K562 (cell line): ENCODE data around the gene SUFU. TPM values are rescaled to one million over a fixed set of nuclear protein-coding genes. Genes with fewer than 3 reads are reported as not detected.

Experiments
- ATAC-seq: fragments of 200-7000 bp; cut with Tn5 transposase; 3 replicates; pipeline ENCODE4 v1.9.1; 2020; ENCODE audit warnings: moderate library complexity
- BruUV-seq: library from RNA; stranded (reverse); fragments of 400-500 nt; replicated peaks from 2 replicates; lab custom pipeline; 2021; lab: Mats Ljungman, UMichigan
- CTCF ChIA-PET: fragments of 300-600 bp; formaldehyde crosslinking; extraction: SDS; loops from one replicate; lab custom pipeline; 2021; ENCODE audit warnings: low intra/inter-chr PET ratio; lab: Yijun Ruan, JAX
- POLR2A ChIA-PET: fragments of 300-600, 350-650 bp; sonication (Branson Sonifier 250); formaldehyde crosslinking; extraction: SDS; loops from one replicate; lab custom pipeline; 2021; ENCODE audit warnings: antibody characterized with exemption, inconsistent platforms; lab: Yijun Ruan, JAX
- DNase-seq, 4 experiments: peaks; one replicate each; pipeline versions ENCODE4 v3.0.0 to v3.0.0-alpha.2; 2011 to 2018; ENCODE audit warnings: low spot score in 3 of 4, mixed read lengths in 3 of 4; ENCODE audit errors: extremely low read depth in 1 of 4
- FAIRE-seq: peaks from 2 replicates; lab custom pipeline; 2011; peaks lifted over from hg19 to GRCh38; lab: Jason Lieb, UNC
- H2AFZ ChIP-seq: 2 replicates; pipeline ENCODE4 v1.6.0; 2011; ENCODE audit warnings: low read depth, low read length, control low read depth, inconsistent platforms
- H3K27ac ChIP-seq: fragments of 200-600 bp; 3 replicates; pipeline ENCODE4 v1.8.0; 2011; ENCODE audit warnings: low read depth, mild to moderate bottlenecking, control low read depth, inconsistent platforms, low read length, moderate library complexity, mixed read lengths; ENCODE audit errors: extremely low read depth
- H3K27me3 ChIP-seq, 2 experiments: fragments of 300-600 bp in 1 of 2; 2 replicates in 1 of 2; 3 replicates in 1 of 2; pipeline versions ENCODE4 v1.6.0 to v1.8.0; 2011; ENCODE audit warnings: inconsistent platforms in 2 of 2, low read length in 2 of 2, mild to moderate bottlenecking in 1 of 2, mixed read lengths in 1 of 2, moderate library complexity in 1 of 2; ENCODE audit not compliant: control insufficient read depth in 2 of 2, insufficient read depth in 2 of 2
- H3K36me3 ChIP-seq: fragments of 300-600 bp; 3 replicates; pipeline ENCODE4 v1.8.0; 2011; ENCODE audit warnings: mild to moderate bottlenecking, low read length, inconsistent platforms; ENCODE audit not compliant: control insufficient read depth, insufficient read depth
- H3K4me1 ChIP-seq, 2 experiments: fragments of 200-600 bp in 1 of 2; replicated peaks in 1 of 2; 2 replicates in 1 of 2; 3 replicates in 1 of 2; pipeline versions ENCODE4 v1.5.1 to v1.8.0; 2011; ENCODE audit warnings: inconsistent platforms in 2 of 2, low read length in 2 of 2, mild to moderate bottlenecking in 1 of 2, mixed read lengths in 1 of 2, moderate library complexity in 1 of 2; ENCODE audit not compliant: control insufficient read depth in 2 of 2, insufficient read depth in 2 of 2
- H3K4me2 ChIP-seq: 2 replicates; pipeline ENCODE4 v1.6.1; 2011; ENCODE audit warnings: low read length, control low read depth, inconsistent platforms, mixed read lengths; ENCODE audit not compliant: insufficient read depth
- H3K4me3 ChIP-seq: fragments of 200-600 bp; sonication (generic), shearing (Covaris generic); 2 replicates; pipeline ENCODE4 v1.5.1; 2016; ENCODE audit warnings: control low read depth, inconsistent platforms
- H3K79me2 ChIP-seq: fragments of 200-600 bp; 3 replicates; pipeline ENCODE4 v1.8.0; 2011; ENCODE audit warnings: low read length, inconsistent platforms; ENCODE audit not compliant: control insufficient read depth, insufficient read depth
- H3K9ac ChIP-seq, 2 experiments: 2 replicates each; pipeline versions ENCODE4 v1.6.0 to v1.6.1; 2011; ENCODE audit warnings: low read depth in 2 of 2, low read length in 2 of 2, control low read depth in 1 of 2, inconsistent platforms in 1 of 2, mild to moderate bottlenecking in 1 of 2, mixed read lengths in 1 of 2; ENCODE audit not compliant: insufficient read depth in 1 of 2
- H3K9me1 ChIP-seq: one replicate; pipeline ENCODE4 v1.6.0; 2011; ENCODE audit warnings: inconsistent platforms, mild to moderate bottlenecking, low read length, moderate library complexity; ENCODE audit not compliant: control insufficient read depth, insufficient read depth
- H3K9me3 ChIP-seq: replicated peaks from 2 replicates; pipeline ENCODE4 v1.5.1; 2011; ENCODE audit warnings: low read depth, low read length, inconsistent platforms; ENCODE audit not compliant: control insufficient read depth, insufficient read depth
- H4K20me1 ChIP-seq: replicated peaks from 2 replicates; pipeline ENCODE4 v1.6.1; 2011; ENCODE audit warnings: low read length, inconsistent platforms, mixed read lengths; ENCODE audit not compliant: control insufficient read depth, insufficient read depth
- MCM7 ChIP-seq, 2 experiments: fragments of 450-650 bp; IDR thresholded peaks; 2 replicates each; pipeline ENCODE4 v1.6.1; 2016 to 2018
- RBBP5 ChIP-seq: fragments of 200-600 bp; sonication (generic); IDR thresholded peaks from 2 replicates; pipeline ENCODE4 v1.6.1; 2012; ENCODE audit warnings: borderline replicate concordance, mild to moderate bottlenecking, low read length, control low read depth, inconsistent platforms; ENCODE audit not compliant: insufficient read depth, poor library complexity, severe bottlenecking
- SMARCA4 ChIP-seq: fragments of 450-650 bp; IDR thresholded peaks from 2 replicates; pipeline ENCODE4 v1.6.1; 2016
- ZNF583 ChIP-seq: fragments of 250-450 bp; sonication (Bioruptor Pico); IDR thresholded peaks from 2 replicates; pipeline ENCODE4 v1.4.0; 2020
- WGBS: fragments of 100-300 bp; shearing (Covaris generic); methylation state at CpG from one replicate; pipeline ENCODE4 v1.1.6; 2016; ENCODE audit warnings: low coverage, mixed read lengths; ENCODE audit not compliant: insufficient coverage; ENCODE audit errors: missing lambda C conversion rate; 5-methylcytosine and 5-hydroxymethylcytosine counted together
- in situ Hi-C: fragments of 300-500 bp; cut with MboI; formaldehyde crosslinking; loops from 4 replicates; pipeline ENCODE4 v1.15.0; 2018; ENCODE audit warnings: inconsistent platforms, mixed read lengths
- intact Hi-C: fragments of 100-400 bp; cut with micrococcal nuclease; formaldehyde crosslinking; loops from 2 replicates; pipeline ENCODE4 v1.14.2; 2022
- polyA plus RNA-seq, 8 experiments: library from polyadenylated mRNA; depleted of rRNA in 4 of 8; stranded (reverse) in 5 of 8; unstranded in 3 of 8; fragments of >200 nt; fragmentation: Nextera tagmentation in 2 of 8; fragmentation: Illumina TruSeq in 1 of 8; extraction: Ambion mirVana in 2 of 8; extraction: Trizol in 1 of 8; gene quantifications; 2 replicates each; pipeline versions ENCODE4 v1.2.1 to v1.2.3, GENCODE V29; 2011 to 2014; ENCODE audit warnings: inconsistent platforms in 1 of 8, missing spikeins in 1 of 8
- total RNA-seq, 7 experiments: library from RNA; depleted of rRNA in 6 of 7; stranded (reverse); fragments of >200 nt in 6 of 7; fragmentation: Illumina TruSeq in 2 of 7; extraction: Trizol in 2 of 7; gene quantifications; 2 replicates each; pipeline versions ENCODE4 v1.2.1 to v1.2.3, GENCODE V29; 2011 to 2021; ENCODE audit warnings: low replicate concordance in 1 of 7
- TF ChIP-seq, protein P1 (sequence below): sonication (generic); formaldehyde crosslinking; IDR thresholded peaks from 2 replicates; pipeline ENCODE4 v1.8.1; 2022; ENCODE audit warnings: missing genetic modification reagents
- TF ChIP-seq, protein P2 (sequence below): fragments of 250-450 bp; sonication (Bioruptor Pico); IDR thresholded peaks from 2 replicates; pipeline ENCODE4 v1.4.0; 2020; ENCODE audit warnings: mild to moderate bottlenecking, moderate library complexity
- TF ChIP-seq, protein P3 (sequence below): fragments of 450-650 bp; IDR thresholded peaks from 2 replicates; pipeline ENCODE4 v1.6.1; 2017; ENCODE audit warnings: mild to moderate bottlenecking, moderate library complexity
- TF ChIP-seq, protein P4 (sequence below): sonication (generic); formaldehyde crosslinking; IDR thresholded peaks from 2 replicates; pipeline ENCODE4 v1.8.1; 2022; ENCODE audit warnings: missing genetic modification reagents

The SUFU gene
- total and polyA plus RNA-seq, 9 of the 15 experiments (the other 6 are each of a cell fraction or from before 2014, with no cell fraction given), result 0.59 to 6.3 (median 0.82) TPM

DNA sequence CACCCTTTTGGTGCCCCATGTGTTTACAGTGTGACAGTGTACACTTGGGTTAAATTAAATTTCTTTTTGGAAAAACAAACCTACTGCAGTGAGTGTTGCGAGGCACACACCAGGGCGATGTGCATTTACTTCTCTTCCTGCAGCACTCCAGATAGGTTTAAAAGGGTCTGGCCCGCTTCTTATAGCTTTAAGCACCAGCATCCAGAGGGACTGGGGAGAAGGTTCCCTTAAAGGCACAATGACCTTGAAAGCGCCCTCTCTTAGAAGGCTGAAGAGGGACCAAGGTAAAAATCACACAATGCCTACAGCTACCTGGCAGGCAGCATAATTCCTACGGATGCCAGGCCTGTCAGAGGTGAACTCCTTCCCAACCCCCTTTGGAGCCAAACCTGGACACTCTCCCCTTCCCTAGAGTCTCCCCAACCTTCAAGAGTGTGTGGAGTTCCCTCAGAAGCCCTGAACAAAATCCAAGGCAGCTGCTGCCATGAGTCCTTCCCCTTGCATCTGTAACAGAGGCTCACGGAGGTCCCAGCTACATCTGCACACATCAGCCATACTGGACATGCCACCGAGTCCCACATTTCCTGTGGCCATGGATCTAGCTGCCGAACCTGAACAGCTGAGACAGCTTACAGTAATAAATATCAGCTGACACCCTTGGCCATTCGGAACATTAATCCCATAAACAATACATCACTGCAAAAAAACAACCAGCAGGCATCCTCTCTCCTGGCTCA lies 173.7 kb downstream of the SUFU start:
- Histone ChIP-seq H4K20me1 (no peaks in the 10 kb centered on the region), H3K27ac (no peak overlapping the region), H3K27me3 (no peaks in the 10 kb centered on the region), H3K4me2 (no peak overlapping the region), H2AFZ (no peak overlapping the region), H3K4me3 (no peak overlapping the region), H3K9ac (no peak overlapping the region), H3K9me1 (no peaks in the 10 kb centered on the region), H3K4me1 (peaks cover 26 to 34% of the 10 kb centered on the region in 2 experiments), H3K79me2 (no peaks in the 10 kb centered on the region), H3K9me3 (no peaks in the 10 kb centered on the region), H3K36me3 (no peaks in the 10 kb centered on the region)
- no peak for TF ChIP-seq MCM7 (IDR thresholded peaks at IDR 0.05)
- no peak for TF ChIP-seq RBBP5
- ATAC-seq (no peak), DNase-seq (no peak), FAIRE-seq (no peak)
- ChIA-PET CTCF (no interaction called here), POLR2A (interaction anchor here (0.5 to 1.7 kb wide), 4 partner anchors 19 to 1028 kb away, joined by 3 to 4 read pairs (median 4); no protein-coding TSS in a partner anchor)
- in situ Hi-C loops, result no loop called here
- no TSS peak for BruUV-seq
- 62% methylated on average over 7 of the region's 9 CpGs for WGBS
- intact Hi-C loops, result no loop called here

DNA sequence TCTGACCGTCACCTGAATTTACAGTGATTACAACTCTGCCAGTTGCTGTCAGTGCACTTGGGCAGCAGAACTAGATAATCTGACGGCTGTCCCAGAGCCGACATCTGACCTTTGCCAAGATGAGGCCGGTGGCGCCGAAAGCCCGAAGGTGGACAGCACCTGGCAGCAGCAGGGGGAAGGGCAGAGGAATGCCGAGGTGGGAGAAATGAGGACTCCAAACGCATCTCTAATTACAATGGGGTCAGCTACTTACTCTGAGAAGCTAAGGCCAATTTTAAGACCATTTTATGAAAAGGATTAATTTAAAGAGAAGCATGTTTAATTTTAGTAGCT lies 174.3 kb downstream of the SUFU start:
- Histone ChIP-seq H3K36me3 (no peaks in the 10 kb centered on the region), H3K79me2 (no peaks in the 10 kb centered on the region), H2AFZ (no peak overlapping the region), H3K4me3 (no peak overlapping the region), H4K20me1 (no peaks in the 10 kb centered on the region), H3K9ac (0 out of 4 replicates have a peak overlapping the region, but pooled peaks of 1 of the 2 experiments have one; percentile 32), H3K27ac (no peak overlapping the region), H3K9me3 (no peaks in the 10 kb centered on the region), H3K4me1 (peaks cover 25 to 34% of the 10 kb centered on the region in 2 experiments), H3K9me1 (no peaks in the 10 kb centered on the region), H3K4me2 (no peak overlapping the region), H3K27me3 (no peaks in the 10 kb centered on the region)
- in situ Hi-C loops (no loop called here), intact Hi-C loops (no loop called here)
- CTCF ChIA-PET, result no interaction called here
- 75% methylated on average over 9 of the region's 9 CpGs for WGBS
- no TSS peak for BruUV-seq
- POLR2A ChIA-PET, result interaction anchor here (0.5 to 1.7 kb wide), 3 partner anchors 19 to 741 kb away, joined by 3 to 4 read pairs (median 3); no protein-coding TSS in a partner anchor
- ATAC-seq (no peak), DNase-seq (no peak), FAIRE-seq (no peak)
- TF ChIP-seq, protein P1, sequence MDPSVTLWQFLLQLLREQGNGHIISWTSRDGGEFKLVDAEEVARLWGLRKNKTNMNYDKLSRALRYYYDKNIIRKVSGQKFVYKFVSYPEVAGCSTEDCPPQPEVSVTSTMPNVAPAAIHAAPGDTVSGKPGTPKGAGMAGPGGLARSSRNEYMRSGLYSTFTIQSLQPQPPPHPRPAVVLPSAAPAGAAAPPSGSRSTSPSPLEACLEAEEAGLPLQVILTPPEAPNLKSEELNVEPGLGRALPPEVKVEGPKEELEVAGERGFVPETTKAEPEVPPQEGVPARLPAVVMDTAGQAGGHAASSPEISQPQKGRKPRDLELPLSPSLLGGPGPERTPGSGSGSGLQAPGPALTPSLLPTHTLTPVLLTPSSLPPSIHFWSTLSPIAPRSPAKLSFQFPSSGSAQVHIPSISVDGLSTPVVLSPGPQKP (CRISPR knock-in tag), result no peak
- TF ChIP-seq, protein P2, sequence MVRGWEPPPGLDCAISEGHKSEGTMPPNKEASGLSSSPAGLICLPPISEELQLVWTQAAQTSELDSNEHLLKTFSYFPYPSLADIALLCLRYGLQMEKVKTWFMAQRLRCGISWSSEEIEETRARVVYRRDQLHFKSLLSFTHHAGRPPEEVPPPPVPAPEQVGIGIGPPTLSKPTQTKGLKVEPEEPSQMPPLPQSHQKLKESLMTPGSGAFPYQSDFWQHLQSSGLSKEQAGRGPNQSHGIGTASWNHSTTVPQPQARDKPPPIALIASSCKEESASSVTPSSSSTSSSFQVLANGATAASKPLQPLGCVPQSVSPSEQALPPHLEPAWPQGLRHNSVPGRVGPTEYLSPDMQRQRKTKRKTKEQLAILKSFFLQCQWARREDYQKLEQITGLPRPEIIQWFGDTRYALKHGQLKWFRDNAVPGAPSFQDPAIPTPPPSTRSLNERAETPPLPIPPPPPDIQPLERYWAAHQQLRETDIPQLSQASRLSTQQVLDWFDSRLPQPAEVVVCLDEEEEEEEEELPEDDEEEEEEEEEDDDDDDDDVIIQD (CRISPR knock-in tag), result no peak
- TF ChIP-seq, protein P3, sequence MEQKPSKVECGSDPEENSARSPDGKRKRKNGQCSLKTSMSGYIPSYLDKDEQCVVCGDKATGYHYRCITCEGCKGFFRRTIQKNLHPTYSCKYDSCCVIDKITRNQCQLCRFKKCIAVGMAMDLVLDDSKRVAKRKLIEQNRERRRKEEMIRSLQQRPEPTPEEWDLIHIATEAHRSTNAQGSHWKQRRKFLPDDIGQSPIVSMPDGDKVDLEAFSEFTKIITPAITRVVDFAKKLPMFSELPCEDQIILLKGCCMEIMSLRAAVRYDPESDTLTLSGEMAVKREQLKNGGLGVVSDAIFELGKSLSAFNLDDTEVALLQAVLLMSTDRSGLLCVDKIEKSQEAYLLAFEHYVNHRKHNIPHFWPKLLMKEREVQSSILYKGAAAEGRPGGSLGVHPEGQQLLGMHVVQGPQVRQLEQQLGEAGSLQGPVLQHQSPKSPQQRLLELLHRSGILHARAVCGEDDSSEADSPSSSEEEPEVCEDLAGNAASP, result no peak
- TF ChIP-seq, protein P4, sequence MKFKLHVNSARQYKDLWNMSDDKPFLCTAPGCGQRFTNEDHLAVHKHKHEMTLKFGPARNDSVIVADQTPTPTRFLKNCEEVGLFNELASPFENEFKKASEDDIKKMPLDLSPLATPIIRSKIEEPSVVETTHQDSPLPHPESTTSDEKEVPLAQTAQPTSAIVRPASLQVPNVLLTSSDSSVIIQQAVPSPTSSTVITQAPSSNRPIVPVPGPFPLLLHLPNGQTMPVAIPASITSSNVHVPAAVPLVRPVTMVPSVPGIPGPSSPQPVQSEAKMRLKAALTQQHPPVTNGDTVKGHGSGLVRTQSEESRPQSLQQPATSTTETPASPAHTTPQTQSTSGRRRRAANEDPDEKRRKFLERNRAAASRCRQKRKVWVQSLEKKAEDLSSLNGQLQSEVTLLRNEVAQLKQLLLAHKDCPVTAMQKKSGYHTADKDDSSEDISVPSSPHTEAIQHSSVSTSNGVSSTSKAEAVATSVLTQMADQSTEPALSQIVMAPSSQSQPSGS (CRISPR knock-in tag), result no peak
- TF ChIP-seq ZNF583 (no peak), SMARCA4 (no peak)
